ENCODE data around the gene TPK1.
"Not testable (repeated sequence)": the region's sequence is repeated elsewhere in the genome, so short reads cannot be mapped to it uniquely, and the experiment has no call there.

Gene TPK1

GRCh38 chr7:144584726-144585125 is 251.1 kb downstream of the TPK1 start:
- no peak for DNase-seq (ENCODE audit: low spot score)
- no peak for TF ChIP-seq CTCF (IDR thresholded peaks at IDR 0.05)
- no peak overlapping the region for H3K27ac ChIP-seq
- no peak overlapping the region for H3K4me3 ChIP-seq

GRCh38 chr7:144579687-144580086 is 256.2 kb downstream of the TPK1 start:
- no peak for TF ChIP-seq CTCF (IDR thresholded peaks at IDR 0.05)
- Histone ChIP-seq H3K4me3 (no peak overlapping the region), H3K27ac (no peak overlapping the region)
- no peak for DNase-seq (ENCODE audit: low spot score)

- Histone ChIP-seq H3K27ac (no peak overlapping the region), H3K4me3 (no peak overlapping the region)
- no peak for DNase-seq (ENCODE audit: low spot score)
- TF ChIP-seq CTCF (IDR thresholded peaks at IDR 0.05) = no peak
Observed at GRCh38 chr7:144575456-144575855, 260.4 kb downstream of the TPK1 start.

GRCh38 chr7:144574753-144575152 is 261.1 kb downstream of the TPK1 start:
- not testable (repeated sequence) for H3K27ac ChIP-seq; H3K4me3 ChIP-seq; DNase-seq (ENCODE audit: low spot score)

- H3K4me3 ChIP-seq = no peak overlapping the region
- DNase-seq (ENCODE audit: low spot score) = no peak
- TF ChIP-seq CTCF (IDR thresholded peaks at IDR 0.05) = no peak
Observed at GRCh38 chr7:144568233-144568632, 267.6 kb downstream of the TPK1 start.

GRCh38 chr7:144565586-144565985 is 270.3 kb downstream of the TPK1 start:
- TF ChIP-seq CTCF (IDR thresholded peaks at IDR 0.05) = no peak
- no peak for DNase-seq (ENCODE audit: low spot score)
- no peak overlapping the region for H3K27ac ChIP-seq
- no peak overlapping the region for H3K4me3 ChIP-seq

More at GRCh38 chr7:144568233-144568632, 267.6 kb downstream of the TPK1 start:
- no peak overlapping the region for H3K27ac ChIP-seq

GRCh38 chr7:144549861-144550260 is 286.0 kb downstream of the TPK1 start:
- DNase-seq (ENCODE audit: low spot score) = no peak
- H3K27ac ChIP-seq = no peak overlapping the region
- no peak for TF ChIP-seq CTCF (IDR thresholded peaks at IDR 0.05)
- no peak overlapping the region for H3K4me3 ChIP-seq

GRCh38 chr7:144548556-144548955 is 287.3 kb downstream of the TPK1 start:
- no peak overlapping the region for H3K4me3 ChIP-seq
- H3K27ac ChIP-seq = no peak overlapping the region
- no peak for DNase-seq (ENCODE audit: low spot score)
- no peak for TF ChIP-seq CTCF (IDR thresholded peaks at IDR 0.05)

Data from coronary artery (tissue), 2 donors.